K562 (cell line): ENCODE results near the gene ZNF141. TPM values are rescaled to one million over a fixed set of nuclear protein-coding genes. Genes with fewer than 3 reads are reported as not detected.

Experiments used
- ATAC-seq: fragments of 200-7000 bp; cut with Tn5 transposase; 3 replicates; pipeline ENCODE4 v1.9.1; 2020; ENCODE audit warnings: moderate library complexity
- BruUV-seq: library from RNA; stranded (reverse); fragments of 400-500 nt; replicated peaks from 2 replicates; lab custom pipeline; 2021; lab: Mats Ljungman, UMichigan
- CTCF ChIA-PET: fragments of 300-600 bp; formaldehyde crosslinking; extraction: SDS; loops from one replicate; lab custom pipeline; 2021; ENCODE audit warnings: low intra/inter-chr PET ratio; lab: Yijun Ruan, JAX
- POLR2A ChIA-PET: fragments of 300-600, 350-650 bp; sonication (Branson Sonifier 250); formaldehyde crosslinking; extraction: SDS; loops from one replicate; lab custom pipeline; 2021; ENCODE audit warnings: antibody characterized with exemption, inconsistent platforms; lab: Yijun Ruan, JAX
- DNase-seq, 4 experiments: peaks; one replicate each; pipeline versions ENCODE4 v3.0.0 to v3.0.0-alpha.2; 2011 to 2018; ENCODE audit warnings: low spot score in 3 of 4, mixed read lengths in 3 of 4; ENCODE audit errors: extremely low read depth in 1 of 4
- FAIRE-seq: peaks from 2 replicates; lab custom pipeline; 2011; peaks lifted over from hg19 to GRCh38; lab: Jason Lieb, UNC
- H2AFZ ChIP-seq: 2 replicates; pipeline ENCODE4 v1.6.0; 2011; ENCODE audit warnings: low read depth, low read length, control low read depth, inconsistent platforms
- H3K27ac ChIP-seq: fragments of 200-600 bp; 3 replicates; pipeline ENCODE4 v1.8.0; 2011; ENCODE audit warnings: low read depth, mild to moderate bottlenecking, control low read depth, inconsistent platforms, low read length, moderate library complexity, mixed read lengths; ENCODE audit errors: extremely low read depth
- H3K27me3 ChIP-seq, 2 experiments: fragments of 300-600 bp in 1 of 2; 2 replicates in 1 of 2; 3 replicates in 1 of 2; pipeline versions ENCODE4 v1.6.0 to v1.8.0; 2011; ENCODE audit warnings: inconsistent platforms in 2 of 2, low read length in 2 of 2, mild to moderate bottlenecking in 1 of 2, mixed read lengths in 1 of 2, moderate library complexity in 1 of 2; ENCODE audit not compliant: control insufficient read depth in 2 of 2, insufficient read depth in 2 of 2
- H3K36me3 ChIP-seq: fragments of 300-600 bp; 3 replicates; pipeline ENCODE4 v1.8.0; 2011; ENCODE audit warnings: mild to moderate bottlenecking, low read length, inconsistent platforms; ENCODE audit not compliant: control insufficient read depth, insufficient read depth
- H3K4me1 ChIP-seq, 2 experiments: fragments of 200-600 bp in 1 of 2; replicated peaks in 1 of 2; 2 replicates in 1 of 2; 3 replicates in 1 of 2; pipeline versions ENCODE4 v1.5.1 to v1.8.0; 2011; ENCODE audit warnings: inconsistent platforms in 2 of 2, low read length in 2 of 2, mild to moderate bottlenecking in 1 of 2, mixed read lengths in 1 of 2, moderate library complexity in 1 of 2; ENCODE audit not compliant: control insufficient read depth in 2 of 2, insufficient read depth in 2 of 2
- H3K4me2 ChIP-seq: 2 replicates; pipeline ENCODE4 v1.6.1; 2011; ENCODE audit warnings: low read length, control low read depth, inconsistent platforms, mixed read lengths; ENCODE audit not compliant: insufficient read depth
- H3K4me3 ChIP-seq: fragments of 200-600 bp; sonication (generic), shearing (Covaris generic); 2 replicates; pipeline ENCODE4 v1.5.1; 2016; ENCODE audit warnings: control low read depth, inconsistent platforms
- H3K79me2 ChIP-seq: fragments of 200-600 bp; 3 replicates; pipeline ENCODE4 v1.8.0; 2011; ENCODE audit warnings: low read length, inconsistent platforms; ENCODE audit not compliant: control insufficient read depth, insufficient read depth
- H3K9ac ChIP-seq, 2 experiments: 2 replicates each; pipeline versions ENCODE4 v1.6.0 to v1.6.1; 2011; ENCODE audit warnings: low read depth in 2 of 2, low read length in 2 of 2, control low read depth in 1 of 2, inconsistent platforms in 1 of 2, mild to moderate bottlenecking in 1 of 2, mixed read lengths in 1 of 2; ENCODE audit not compliant: insufficient read depth in 1 of 2
- H3K9me1 ChIP-seq: one replicate; pipeline ENCODE4 v1.6.0; 2011; ENCODE audit warnings: inconsistent platforms, mild to moderate bottlenecking, low read length, moderate library complexity; ENCODE audit not compliant: control insufficient read depth, insufficient read depth
- H3K9me3 ChIP-seq: replicated peaks from 2 replicates; pipeline ENCODE4 v1.5.1; 2011; ENCODE audit warnings: low read depth, low read length, inconsistent platforms; ENCODE audit not compliant: control insufficient read depth, insufficient read depth
- H4K20me1 ChIP-seq: replicated peaks from 2 replicates; pipeline ENCODE4 v1.6.1; 2011; ENCODE audit warnings: low read length, inconsistent platforms, mixed read lengths; ENCODE audit not compliant: control insufficient read depth, insufficient read depth
- ATF4 ChIP-seq: fragments of 450-650 bp; formaldehyde crosslinking; IDR thresholded peaks from 2 replicates; pipeline ENCODE4 v1.4.0; 2022; ENCODE audit warnings: mild to moderate bottlenecking, moderate library complexity
- CHD2 ChIP-seq: IDR thresholded peaks from 2 replicates; pipeline ENCODE4 v1.6.1; 2011; ENCODE audit warnings: low read depth, low read length
- HDAC8 ChIP-seq: fragments of 450-650 bp; IDR thresholded peaks from 2 replicates; pipeline ENCODE4 v1.6.1; 2016; ENCODE audit warnings: mild to moderate bottlenecking, missing genetic modification characterization, moderate library complexity, missing compliant biosample characterization
- KLF16 ChIP-seq: IDR thresholded peaks from 2 replicates; pipeline ENCODE4 v1.6.1; 2016; ENCODE audit warnings: antibody characterized with exemption
- MYBL2 ChIP-seq, 2 experiments: fragments of 450-650 bp in 1 of 2; sonication (generic) in 1 of 2; formaldehyde crosslinking in 1 of 2; IDR thresholded peaks; 2 replicates each; pipeline versions ENCODE4 v1.6.1 to v1.8.1; 2017 to 2022; ENCODE audit warnings: borderline replicate concordance in 1 of 2, inconsistent platforms in 1 of 2, low read depth in 1 of 2, mild to moderate bottlenecking in 1 of 2, missing genetic modification reagents in 1 of 2, moderate library complexity in 1 of 2
- MYNN ChIP-seq, 2 experiments: sonication (generic); formaldehyde crosslinking in 1 of 2; IDR thresholded peaks; 2 replicates each; pipeline versions ENCODE4 v1.5.0 to v1.6.1; 2016 to 2020; ENCODE audit warnings: antibody characterized with exemption in 1 of 2, missing genetic modification reagents in 1 of 2
- PHB ChIP-seq: fragments of 250-450 bp; sonication (Bioruptor Pico); IDR thresholded peaks from 2 replicates; pipeline ENCODE4 v1.5.0; 2021
- UBTF ChIP-seq, 2 experiments: IDR thresholded peaks; 2 replicates each; pipeline ENCODE4 v1.6.1; 2012; ENCODE audit warnings: improper control_type of control experiment in 2 of 2, low read depth in 2 of 2, low read length in 2 of 2, borderline replicate concordance in 1 of 2
- ZNF174 ChIP-seq: fragments of 250-450 bp; sonication (Bioruptor Pico); IDR thresholded peaks from 2 replicates; pipeline ENCODE4 v1.4.0; 2020; ENCODE audit warnings: mild to moderate bottlenecking
- ZNF41 ChIP-seq: fragments of 250-450 bp; sonication (Bioruptor Pico); conservative IDR thresholded peaks from 2 replicates; pipeline ENCODE4 v1.4.0; 2020; ENCODE audit warnings: mild to moderate bottlenecking
- ZNF431 ChIP-seq: sonication (generic); formaldehyde crosslinking; IDR thresholded peaks from 2 replicates; pipeline ENCODE4 v1.8.0; 2022; ENCODE audit warnings: mild to moderate bottlenecking, missing genetic modification reagents
- ZNF609 ChIP-seq: sonication (generic); formaldehyde crosslinking; IDR thresholded peaks from 2 replicates; pipeline ENCODE4 v1.8.1; 2023; ENCODE audit warnings: missing genetic modification reagents, mild to moderate bottlenecking, borderline replicate concordance
- whole genome bisulfite sequencing: fragments of 100-300 bp; shearing (Covaris generic); methylation state at CpG from one replicate; pipeline ENCODE4 v1.1.6; 2016; ENCODE audit warnings: low coverage, mixed read lengths; ENCODE audit not compliant: insufficient coverage; ENCODE audit errors: missing lambda C conversion rate; 5-methylcytosine and 5-hydroxymethylcytosine counted together
- in situ Hi-C: fragments of 300-500 bp; cut with MboI; formaldehyde crosslinking; loops from 4 replicates; pipeline ENCODE4 v1.15.0; 2018; ENCODE audit warnings: inconsistent platforms, mixed read lengths
- intact Hi-C: fragments of 100-400 bp; cut with micrococcal nuclease; formaldehyde crosslinking; loops from 2 replicates; pipeline ENCODE4 v1.14.2; 2022
- polyA plus RNA-seq, 8 experiments: library from polyadenylated mRNA; depleted of rRNA in 4 of 8; stranded (reverse) in 5 of 8; unstranded in 3 of 8; fragments of >200 nt; fragmentation: Nextera tagmentation in 2 of 8; fragmentation: Illumina TruSeq in 1 of 8; extraction: Ambion mirVana in 2 of 8; extraction: Trizol in 1 of 8; gene quantifications; 2 replicates each; pipeline versions ENCODE4 v1.2.1 to v1.2.3, GENCODE V29; 2011 to 2014; ENCODE audit warnings: inconsistent platforms in 1 of 8, missing spikeins in 1 of 8
- total RNA-seq, 7 experiments: library from RNA; depleted of rRNA in 6 of 7; stranded (reverse); fragments of >200 nt in 6 of 7; fragmentation: Illumina TruSeq in 2 of 7; extraction: Trizol in 2 of 7; gene quantifications; 2 replicates each; pipeline versions ENCODE4 v1.2.1 to v1.2.3, GENCODE V29; 2011 to 2021; ENCODE audit warnings: low replicate concordance in 1 of 7

The ZNF141 gene
- total and polyA plus RNA-seq, 9 of the 15 experiments (the other 6 are each of a cell fraction or from before 2014, with no cell fraction given): 0.09 TPM; not detected in 8

DNA sequence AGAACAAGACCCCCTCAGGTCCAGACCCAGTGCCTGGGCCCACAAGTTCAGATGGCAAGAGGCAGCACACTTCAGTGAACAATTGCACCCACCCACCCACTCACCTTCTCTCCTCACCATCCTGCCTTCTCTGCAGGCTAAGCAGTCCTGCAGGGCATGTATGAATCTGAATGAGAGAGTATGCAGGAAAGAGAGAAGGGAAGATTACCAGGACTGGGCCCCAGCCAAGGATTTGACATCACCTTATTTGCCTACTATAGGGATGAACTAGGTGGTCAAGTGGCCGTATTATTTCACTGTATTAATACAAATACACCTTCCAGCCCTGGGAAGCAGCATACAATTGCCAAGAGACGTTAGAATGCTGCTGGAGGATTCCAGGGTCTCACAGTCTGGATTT lies 2.1 kb upstream of the ZNF141 start (continued):
- TF ChIP-seq ZNF41 (CRISPR knock-in tag): no peak
- TF ChIP-seq, all 486 proteins: peak for 0

GRCh38 chr4:336099-336892 lies 1.3 kb upstream of the ZNF141 start:
- DNase-seq: no peak
- ChIA-PET CTCF (no interaction called here), POLR2A (no interaction called here)
- 42% methylated on average over 37 of the region's 71 CpGs for WGBS
- H3K4me3 ChIP-seq: no peak overlapping the region
- no peaks in the 10 kb centered on the region for H3K4me1 ChIP-seq
- H4K20me1 ChIP-seq: no peaks in the 10 kb centered on the region
- H3K4me2 ChIP-seq: no peak overlapping the region
- H3K9me1 ChIP-seq: no peaks in the 10 kb centered on the region
- H3K27ac ChIP-seq: no peak overlapping the region
- BruUV-seq: no TSS peak
- no peak overlapping the region for H2AFZ ChIP-seq
- no peak overlapping the region for H3K9ac ChIP-seq
- H3K27me3 ChIP-seq: no peaks in the 10 kb centered on the region
- no peaks in the 10 kb centered on the region for H3K36me3 ChIP-seq
- in situ Hi-C loops: no loop called here
- intact Hi-C loops: no loop called here
- no peaks in the 10 kb centered on the region for H3K79me2 ChIP-seq
- no peaks in the 10 kb centered on the region for H3K9me3 ChIP-seq
- FAIRE-seq: no peak
- ATAC-seq: no peak
- no peak for TF ChIP-seq UBTF (IDR thresholded peaks at IDR 0.05; ENCODE audit: borderline replicate concordance in 1 of 2, low read depth in 2 of 2, low read length in 2 of 2)
- TF ChIP-seq MYBL2 (IDR thresholded peaks at IDR 0.05; ENCODE audit: low read depth): no peak
- TF ChIP-seq MYBL2 (CRISPR knock-in tag; IDR thresholded peaks at IDR 0.05; ENCODE audit: borderline replicate concordance): no peak
- TF ChIP-seq ZNF431: no peak
- no peak for TF ChIP-seq MYNN (IDR thresholded peaks at IDR 0.05)
- no peak for TF ChIP-seq MYNN (CRISPR knock-in tag; IDR thresholded peaks at IDR 0.05)
- TF ChIP-seq CHD2: no peak
- no peak for TF ChIP-seq KLF16
- TF ChIP-seq ATF4 (CRISPR knock-in tag): no peak
- no peak for TF ChIP-seq ZNF609
- no peak for TF ChIP-seq PHB
- TF ChIP-seq ZNF174 (CRISPR knock-in tag): no peak
- no peak for TF ChIP-seq HDAC8 (tag)
